PC-9 (cell line): ENCODE results near the gene GBE1.

ENCODE experiments used
- CTCF ChIP-seq: fragments of 200-600 bp; sonication (generic); conservative IDR thresholded peaks from 2 replicates; pipeline ENCODE4 v1.6.1; 2017; ENCODE audit warnings: mixed run types, antibody characterized with exemption, mild to moderate bottlenecking, moderate library complexity
- EZH2 ChIP-seq: fragments of 200-600 bp; sonication (generic); IDR thresholded peaks from 2 replicates; pipeline ENCODE4 v1.8.0; 2017; ENCODE audit warnings: antibody characterized with exemption, low read depth

GRCh38 chr3:81790117-81790516, 28.7 kb upstream of the GBE1 start:
- no peak for TF ChIP-seq CTCF
- no peak for TF ChIP-seq EZH2
